A549 (cell line): ENCODE data around the gene SYNPO2L.

Experiments
- SMC3 ChIP-seq: fragments of >200 bp; sonication (Bioruptor Twin); formaldehyde crosslinking; IDR thresholded peaks from 3 replicates; pipeline ENCODE4 v1.6.1; 2018; ENCODE audit warnings: inconsistent platforms
- TFCP2L1 ChIP-seq: fragments of 250-450 bp; sonication (Bioruptor Pico); IDR thresholded peaks from 2 replicates; pipeline ENCODE4 v1.5.0; 2021; ENCODE audit warnings: mild to moderate bottlenecking

GRCh38 chr10:73647875-73648651, 7.8 kb downstream of the SYNPO2L start:
- TF ChIP-seq SMC3: no peak
- TF ChIP-seq TFCP2L1 (CRISPR knock-in tag): no peak
